Activated B cell treated with CpG ODN at 0.5 μM for 24 hours (primary cell): ENCODE data around the gene CRYL1. TPM values are rescaled to one million over a fixed set of nuclear protein-coding genes. Genes with fewer than 3 reads are reported as not detected.

Source experiments
- ATAC-seq: fragments of 200-7000 bp; cut with Tn5 transposase; one replicate; pipeline ENCODE4 v1.10.0; 2021; ENCODE audit warnings: low read depth, mild to moderate bottlenecking, moderate library complexity
- CTCF ChIA-PET: fragments of 350-600 bp; sonication (Branson Sonifier 250); formaldehyde crosslinking; loops from one replicate; lab custom pipeline; 2021; ENCODE audit warnings: antibody characterized with exemption; lab: Charles Lee
- POLR2A ChIA-PET: fragments of 350-600 bp; sonication (Branson Sonifier 250); formaldehyde crosslinking; loops from one replicate; lab custom pipeline; 2021; ENCODE audit warnings: antibody characterized with exemption; lab: Charles Lee
- DNase-seq: peaks from one replicate; pipeline ENCODE4 v3.0.0; 2022
- H3K27ac Mint-ChIP-seq: one replicate; pipeline ENCODE4 v1.8.0; 2020; ENCODE audit warnings: mixed read lengths
- H3K27me3 Mint-ChIP-seq: one replicate; pipeline ENCODE4 v1.8.0; 2021; ENCODE audit warnings: mixed read lengths
- H3K36me3 Mint-ChIP-seq: one replicate; pipeline ENCODE4 v1.8.0; 2021; ENCODE audit warnings: low read depth, mixed read lengths
- H3K4me1 Mint-ChIP-seq: one replicate; pipeline ENCODE4 v1.8.0; 2021; ENCODE audit warnings: mixed read lengths
- H3K4me3 Mint-ChIP-seq: one replicate; pipeline ENCODE4 v1.8.0; 2020; ENCODE audit warnings: mild to moderate bottlenecking, mixed read lengths
- H3K9me3 Mint-ChIP-seq: one replicate; pipeline ENCODE4 v1.8.0; 2020; ENCODE audit warnings: mixed read lengths
- CTCF ChIP-seq: fragments of 200-600 bp; IDR thresholded peaks from one replicate; pipeline ENCODE4 v1.8.0; 2022; ENCODE audit warnings: antibody characterized with exemption, mild to moderate bottlenecking
- intact Hi-C: fragments of 100-400 bp; cut with micrococcal nuclease; formaldehyde crosslinking; loops from one replicate; pipeline ENCODE4 v1.15.1; 2024
- total RNA-seq: library from RNA; stranded (reverse); gene quantifications from 2 replicates; pipeline ENCODE4 v1.2.3, GENCODE V29; 2022

Gene CRYL1
- total RNA-seq, 1 donor from 2014 or later = 9.6 TPM

GRCh38 chr13:20521364-20522115 lies 4.1 kb downstream of the CRYL1 start:
- TF ChIP-seq CTCF = no peak
- POLR2A ChIA-PET = no interaction called here
- peaks cover 15% of the 10 kb centered on the region for H3K4me1 Mint-ChIP-seq
- H3K27ac Mint-ChIP-seq = no peak overlapping the region
- intact Hi-C loops = loop anchor here (10.0 kb wide), 1 partner anchor 1153 kb away; the partner anchor contains the start of gene FGF9
- no peaks in the 10 kb centered on the region for H3K36me3 Mint-ChIP-seq
- no peaks in the 10 kb centered on the region for H3K9me3 Mint-ChIP-seq
- CTCF ChIA-PET = interaction anchor here (0.5 to 0.6 kb wide), 2 partner anchors 355 to 836 kb away, joined by 3 read pairs; no protein-coding TSS in a partner anchor
- H3K4me3 Mint-ChIP-seq = no peak overlapping the region
- H3K27me3 Mint-ChIP-seq = no peaks in the 10 kb centered on the region
- DNase-seq (no peak), ATAC-seq (no peak)

- H3K27ac Mint-ChIP-seq = no peak overlapping the region
- ATAC-seq = no peak
- POLR2A ChIA-PET = no interaction called here
- H3K9me3 Mint-ChIP-seq = no peaks in the 10 kb centered on the region
- H3K4me3 Mint-ChIP-seq = no peak overlapping the region
- no peak for TF ChIP-seq CTCF
- CTCF ChIA-PET = no interaction called here
- no peaks in the 10 kb centered on the region for H3K27me3 Mint-ChIP-seq
- intact Hi-C loops = loop anchor here (10.0 kb wide), 1 partner anchor 1155 kb away; the partner anchor contains the start of gene FGF9
- H3K4me1 Mint-ChIP-seq = peaks cover 8% of the 10 kb centered on the region
- no peak for DNase-seq
- H3K36me3 Mint-ChIP-seq = no peaks in the 10 kb centered on the region
Measured at GRCh38 chr13:20519875-20520274, 5.8 kb downstream of the CRYL1 start.

GRCh38 chr13:20518660-20519100 lies 7.0 kb downstream of the CRYL1 start:
- DNase-seq = no peak
- no peak for ATAC-seq
- no peak overlapping the region for H3K27ac Mint-ChIP-seq
- no peak overlapping the region for H3K4me3 Mint-ChIP-seq
- intact Hi-C loops = no loop called here
- H3K27me3 Mint-ChIP-seq = no peaks in the 10 kb centered on the region
- peaks cover 4% of the 10 kb centered on the region for H3K4me1 Mint-ChIP-seq
- ChIA-PET POLR2A (no interaction called here), CTCF (no interaction called here)
- no peaks in the 10 kb centered on the region for H3K36me3 Mint-ChIP-seq
- no peaks in the 10 kb centered on the region for H3K9me3 Mint-ChIP-seq
- no peak for TF ChIP-seq CTCF

GRCh38 chr13:20514866-20515265 lies 10.8 kb downstream of the CRYL1 start:
- ChIA-PET CTCF (no interaction called here), POLR2A (no interaction called here)
- no peak overlapping the region for H3K27ac Mint-ChIP-seq
- intact Hi-C loops = no loop called here
- DNase-seq (no peak), ATAC-seq (no peak)
- H3K36me3 Mint-ChIP-seq = peaks cover 13% of the 10 kb centered on the region
- no peaks in the 10 kb centered on the region for H3K9me3 Mint-ChIP-seq
- H3K27me3 Mint-ChIP-seq = no peaks in the 10 kb centered on the region
- H3K4me3 Mint-ChIP-seq = no peak overlapping the region
- H3K4me1 Mint-ChIP-seq = peaks cover 1% of the 10 kb centered on the region
- TF ChIP-seq CTCF = no peak

GRCh38 chr13:20513466-20513995 lies 12.1 kb downstream of the CRYL1 start:
- Mint-ChIP-seq H3K36me3 (peaks cover 15% of the 10 kb centered on the region), H3K4me1 (no peaks in the 10 kb centered on the region), H3K27me3 (no peaks in the 10 kb centered on the region), H3K27ac (no peak overlapping the region), H3K9me3 (no peaks in the 10 kb centered on the region), H3K4me3 (no peak overlapping the region)
- no peak for DNase-seq
- no peak for TF ChIP-seq CTCF
- ATAC-seq = no peak
- intact Hi-C loops = no loop called here
- ChIA-PET POLR2A (no interaction called here), CTCF (no interaction called here)
